Neural progenitor cell (in vitro differentiated cells): ENCODE results near the gene LRP2. TPM values are rescaled to one million over a fixed set of nuclear protein-coding genes. Genes with fewer than 3 reads are reported as not detected.

Experiments used
- DNase-seq: peaks from one replicate; pipeline ENCODE4 v3.0.0-alpha.2; 2016; ENCODE audit warnings: low spot score
- H2AFZ ChIP-seq: fragments of 200-600 bp; sonication (generic); replicated peaks from 2 replicates; pipeline ENCODE4 v1.6.1; 2016; ENCODE audit warnings: antibody characterized with exemption
- H3F3A ChIP-seq: fragments of 200-600 bp; sonication (generic); 2 replicates; pipeline ENCODE4 v1.6.1; 2016; ENCODE audit warnings: antibody characterized with exemption, low read depth
- H3K27ac ChIP-seq: fragments of 200-600 bp; sonication (generic); 2 replicates; pipeline ENCODE4 v1.5.1; 2016; ENCODE audit warnings: mild to moderate bottlenecking
- H3K27me3 ChIP-seq: fragments of 200-600 bp; sonication (generic); 2 replicates; pipeline ENCODE4 v1.6.1; 2016; ENCODE audit warnings: mild to moderate bottlenecking, moderate library complexity
- H3K36me3 ChIP-seq: fragments of 200-600 bp; sonication (generic); 2 replicates; pipeline ENCODE4 v1.5.1; 2016
- H3K4me1 ChIP-seq: fragments of 200-600 bp; sonication (generic); 2 replicates; pipeline ENCODE4 v1.6.1; 2016; ENCODE audit warnings: mixed run types
- H3K4me2 ChIP-seq: fragments of 200-600 bp; sonication (generic); 2 replicates; pipeline ENCODE4 v1.6.1; 2016
- H3K4me3 ChIP-seq: fragments of 200-600 bp; sonication (generic); 2 replicates; pipeline ENCODE4 v1.5.1; 2016
- H3K79me2 ChIP-seq: fragments of 200-600 bp; sonication (generic); 2 replicates; pipeline ENCODE4 v1.6.1; 2016; ENCODE audit warnings: low read depth
- H3K9ac ChIP-seq: fragments of 200-600 bp; sonication (generic); 2 replicates; pipeline ENCODE4 v1.6.1; 2016
- H3K9me3 ChIP-seq: fragments of 200-600 bp; sonication (generic); 2 replicates; pipeline ENCODE4 v1.5.1; 2016; ENCODE audit warnings: low read depth
- H4K20me1 ChIP-seq: fragments of 200-600 bp; sonication (generic); 2 replicates; pipeline ENCODE4 v1.6.1; 2016; ENCODE audit warnings: low read depth
- H3K27ac Mint-ChIP-seq: 3 replicates; pipeline ENCODE4 v1.8.0; 2021; ENCODE audit warnings: mixed read lengths
- H3K27me3 Mint-ChIP-seq: 2 replicates; pipeline ENCODE4 v1.8.0; 2022; ENCODE audit warnings: low read depth, mild to moderate bottlenecking, inconsistent platforms, moderate library complexity, mixed read lengths; ENCODE audit not compliant: insufficient read depth
- H3K36me3 Mint-ChIP-seq: 3 replicates; pipeline ENCODE4 v1.8.0; 2021; ENCODE audit warnings: mixed read lengths
- H3K4me1 Mint-ChIP-seq: 3 replicates; pipeline ENCODE4 v1.8.0; 2021; ENCODE audit warnings: mixed read lengths
- H3K4me3 Mint-ChIP-seq: 3 replicates; pipeline ENCODE4 v1.8.0; 2021; ENCODE audit warnings: mild to moderate bottlenecking, moderate library complexity, mixed read lengths
- H3K9me3 Mint-ChIP-seq: 3 replicates; pipeline ENCODE4 v1.8.0; 2020; ENCODE audit warnings: mixed read lengths
- CTCF ChIP-seq: fragments of 200-600 bp; sonication (generic); IDR thresholded peaks from 2 replicates; pipeline ENCODE4 v1.5.1; 2017; ENCODE audit warnings: antibody characterized with exemption, mild to moderate bottlenecking
- EZH2 ChIP-seq: fragments of 200-600 bp; sonication (generic); IDR thresholded peaks from 2 replicates; pipeline ENCODE4 v1.6.1; 2017; ENCODE audit warnings: antibody characterized with exemption, mild to moderate bottlenecking, moderate library complexity
- EZH2phosphoT487 ChIP-seq: fragments of 200-600 bp; sonication (generic); IDR thresholded peaks from 2 replicates; pipeline ENCODE4 v1.6.1; 2017; ENCODE audit warnings: antibody characterized with exemption
- total RNA-seq: library from RNA; depleted of rRNA; stranded (reverse); fragments of >200 nt; gene quantifications from 2 replicates; pipeline ENCODE4 v1.2.3, GENCODE V29; 2015; ENCODE audit warnings: low replicate concordance

LRP2 gene
- total RNA-seq, 1 donor from 2014 or later: 143 TPM

- no peak for DNase-seq
- H3K27me3 Mint-ChIP-seq: no peaks in the 10 kb centered on the region
Observed at GRCh38 chr2:169172151-169172735, 190.1 kb downstream of the LRP2 start.

GRCh38 chr2:169165791-169166190 is 196.5 kb downstream of the LRP2 start:
- Histone ChIP-seq H3K9ac (no peak overlapping the region), H2AFZ (no peak overlapping the region), H3K4me3 (no peak overlapping the region), H4K20me1 (no peaks in the 10 kb centered on the region), H3K79me2 (no peaks in the 10 kb centered on the region), H3F3A (no peaks in the 10 kb centered on the region), H3K27me3 (no peaks in the 10 kb centered on the region), H3K4me1 (no peaks in the 10 kb centered on the region), H3K9me3 (no peaks in the 10 kb centered on the region), H3K36me3 (peaks cover 42% of the 10 kb centered on the region), H3K4me2 (no peak overlapping the region), H3K27ac (no peak overlapping the region)
- H3K27me3 Mint-ChIP-seq: no peaks in the 10 kb centered on the region
- peaks cover 36% of the 10 kb centered on the region for H3K36me3 Mint-ChIP-seq
- H3K27ac Mint-ChIP-seq: no peak overlapping the region
- no peaks in the 10 kb centered on the region for H3K4me1 Mint-ChIP-seq
- H3K4me3 Mint-ChIP-seq: no peak overlapping the region
- H3K9me3 Mint-ChIP-seq: no peaks in the 10 kb centered on the region
- no peak for TF ChIP-seq EZH2
- TF ChIP-seq EZH2phosphoT487: no peak
- TF ChIP-seq CTCF: no peak
- DNase-seq: no peak

More at GRCh38 chr2:169172151-169172735, 190.1 kb downstream of the LRP2 start:
- Mint-ChIP-seq H3K4me1 (no peaks in the 10 kb centered on the region), H3K36me3 (peaks cover 28% of the 10 kb centered on the region), H3K4me3 (no peak overlapping the region), H3K9me3 (no peaks in the 10 kb centered on the region), H3K27ac (no peak overlapping the region)
- Histone ChIP-seq H3K4me2 (no peak overlapping the region), H3K9ac (no peak overlapping the region), H4K20me1 (no peaks in the 10 kb centered on the region), H3K79me2 (no peaks in the 10 kb centered on the region), H3K36me3 (peaks cover 45% of the 10 kb centered on the region), H3K4me3 (no peak overlapping the region), H3K27ac (no peak overlapping the region), H3K4me1 (no peaks in the 10 kb centered on the region), H2AFZ (no peak overlapping the region), H3F3A (no peaks in the 10 kb centered on the region), H3K9me3 (no peaks in the 10 kb centered on the region), H3K27me3 (no peaks in the 10 kb centered on the region)
- TF ChIP-seq EZH2 (no peak), CTCF (no peak), EZH2phosphoT487 (no peak)

GRCh38 chr2:169164311-169164710 is 198.0 kb downstream of the LRP2 start:
- Histone ChIP-seq H3K27ac (no peak overlapping the region), H2AFZ (no peak overlapping the region), H3K4me1 (no peaks in the 10 kb centered on the region), H3K27me3 (no peaks in the 10 kb centered on the region), H3F3A (no peaks in the 10 kb centered on the region), H3K9ac (no peak overlapping the region), H3K4me2 (no peak overlapping the region), H3K9me3 (no peaks in the 10 kb centered on the region), H4K20me1 (no peaks in the 10 kb centered on the region), H3K36me3 (peaks cover 50% of the 10 kb centered on the region), H3K79me2 (no peaks in the 10 kb centered on the region), H3K4me3 (no peak overlapping the region)
- no peaks in the 10 kb centered on the region for H3K9me3 Mint-ChIP-seq
- no peak overlapping the region for H3K4me3 Mint-ChIP-seq
- TF ChIP-seq CTCF (no peak), EZH2 (no peak), EZH2phosphoT487 (no peak)
- H3K27ac Mint-ChIP-seq: no peak overlapping the region
- no peak for DNase-seq
- peaks cover 30% of the 10 kb centered on the region for H3K36me3 Mint-ChIP-seq
- H3K27me3 Mint-ChIP-seq: no peaks in the 10 kb centered on the region
- peaks cover 5% of the 10 kb centered on the region for H3K4me1 Mint-ChIP-seq
